ENCODE data around the gene SPATA16.
"Not testable (repeated sequence)": the region's sequence is repeated elsewhere in the genome, so short reads cannot be mapped to it uniquely, and the experiment has no call there.

Gene SPATA16

GRCh38 chr3:172938788-172939187 is 202.2 kb downstream of the SPATA16 start:
- DNase-seq, result no peak

GRCh38 chr3:172931746-172932285 is 209.2 kb downstream of the SPATA16 start:
- DNase-seq, result no peak

GRCh38 chr3:172929451-172929850 is 211.6 kb downstream of the SPATA16 start:
- DNase-seq, result no peak

GRCh38 chr3:172924546-172924945 is 216.5 kb downstream of the SPATA16 start:
- DNase-seq, result no peak

- DNase-seq, result no peak
Measured at GRCh38 chr3:172919297-172919683, 221.7 kb downstream of the SPATA16 start.

GRCh38 chr3:172918568-172919296 is 222.3 kb downstream of the SPATA16 start:
- DNase-seq, result no peak

- DNase-seq, result no peak
Measured at GRCh38 chr3:172918165-172918564, 222.9 kb downstream of the SPATA16 start.

GRCh38 chr3:172915911-172916514 is 225.0 kb downstream of the SPATA16 start:
- DNase-seq, result no peak

- no peak for DNase-seq
Measured at GRCh38 chr3:172914854-172915253, 226.2 kb downstream of the SPATA16 start.

GRCh38 chr3:172913911-172914655 is 227.0 kb downstream of the SPATA16 start:
- no peak for DNase-seq

GRCh38 chr3:172911142-172911541 is 229.9 kb downstream of the SPATA16 start:
- no peak for DNase-seq

GRCh38 chr3:172908771-172909270 is 232.2 kb downstream of the SPATA16 start:
- no peak for DNase-seq

- DNase-seq, result no peak
Measured at GRCh38 chr3:172905451-172905850, 235.6 kb downstream of the SPATA16 start.

- no peak for DNase-seq
Measured at GRCh38 chr3:172904711-172905373, 236.2 kb downstream of the SPATA16 start.

GRCh38 chr3:172903642-172904320 is 237.3 kb downstream of the SPATA16 start:
- no peak for DNase-seq

GRCh38 chr3:172892158-172892557 is 248.9 kb downstream of the SPATA16 start:
- no peak for DNase-seq

GRCh38 chr3:172885704-172886103 is 255.3 kb downstream of the SPATA16 start:
- no peak for DNase-seq

- DNase-seq, result no peak
Measured at GRCh38 chr3:172882563-172882962, 258.5 kb downstream of the SPATA16 start.

GRCh38 chr3:172879381-172879780 is 261.7 kb downstream of the SPATA16 start:
- DNase-seq, result not testable (repeated sequence)

- no peak for DNase-seq
Measured at GRCh38 chr3:172877011-172877410, 264.0 kb downstream of the SPATA16 start.

- DNase-seq, result no peak
Measured at GRCh38 chr3:172876297-172876696, 264.7 kb downstream of the SPATA16 start.

GRCh38 chr3:172875039-172875438 is 266.0 kb downstream of the SPATA16 start:
- DNase-seq, result no peak
